ENCODE measurements around the gene POTEG.
"Not testable (repeated sequence)": the region's sequence is repeated elsewhere in the genome, so short reads cannot be mapped to it uniquely, and the experiment has no call there.

GRCh38 chr14:19362323-19362722 is 71.8 kb downstream of the POTEG start:
- TF ChIP-seq, protein P1, sequence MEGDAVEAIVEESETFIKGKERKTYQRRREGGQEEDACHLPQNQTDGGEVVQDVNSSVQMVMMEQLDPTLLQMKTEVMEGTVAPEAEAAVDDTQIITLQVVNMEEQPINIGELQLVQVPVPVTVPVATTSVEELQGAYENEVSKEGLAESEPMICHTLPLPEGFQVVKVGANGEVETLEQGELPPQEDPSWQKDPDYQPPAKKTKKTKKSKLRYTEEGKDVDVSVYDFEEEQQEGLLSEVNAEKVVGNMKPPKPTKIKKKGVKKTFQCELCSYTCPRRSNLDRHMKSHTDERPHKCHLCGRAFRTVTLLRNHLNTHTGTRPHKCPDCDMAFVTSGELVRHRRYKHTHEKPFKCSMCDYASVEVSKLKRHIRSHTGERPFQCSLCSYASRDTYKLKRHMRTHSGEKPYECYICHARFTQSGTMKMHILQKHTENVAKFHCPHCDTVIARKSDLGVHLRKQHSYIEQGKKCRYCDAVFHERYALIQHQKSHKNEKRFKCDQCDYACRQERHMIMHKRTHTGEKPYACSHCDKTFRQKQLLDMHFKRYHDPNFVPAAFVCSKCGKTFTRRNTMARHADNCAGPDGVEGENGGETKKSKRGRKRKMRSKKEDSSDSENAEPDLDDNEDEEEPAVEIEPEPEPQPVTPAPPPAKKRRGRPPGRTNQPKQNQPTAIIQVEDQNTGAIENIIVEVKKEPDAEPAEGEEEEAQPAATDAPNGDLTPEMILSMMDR (IDR thresholded peaks at IDR 0.05): not testable (repeated sequence)
- not testable (repeated sequence) for TF ChIP-seq POLR2A (IDR thresholded peaks at IDR 0.05; ENCODE audit: low read depth); EP300 (IDR thresholded peaks at IDR 0.05)

Measured in esophagus muscularis mucosa (tissue), 4 donors.